ENCODE data around the gene AKAP8.
"Not testable (repeated sequence)": the region's sequence is repeated elsewhere in the genome, so short reads cannot be mapped to it uniquely, and the experiment has no call there.

Gene AKAP8

GRCh38 chr19:15418579-15419412 lies 39.2 kb upstream of the AKAP8 start, which contains the start of gene AKAP8L:
Gene AKAP8L (minus strand): TSS chr19:15418988. CDS start chr19:15418923, 65 bp downstream.
- H3K27me3 ChIP-seq (ENCODE audit: insufficient read depth, poor library complexity, severe bottlenecking), result no peaks in the 10 kb centered on the region
- DNase-seq (ENCODE audit: low spot score) (peak; percentile 99), ATAC-seq (ENCODE audit: low read depth) (peak; percentile 96)
- H3K9me3 ChIP-seq (ENCODE audit: severe bottlenecking), result peaks cover 4% of the 10 kb centered on the region
- H3K4me3 ChIP-seq (ENCODE audit: severe bottlenecking), result peak within 1 kb of the TSS; percentile 78
- no peaks in the 10 kb centered on the region for H3K4me1 ChIP-seq (ENCODE audit: insufficient read depth, poor library complexity, severe bottlenecking)
- TF ChIP-seq, protein P1, sequence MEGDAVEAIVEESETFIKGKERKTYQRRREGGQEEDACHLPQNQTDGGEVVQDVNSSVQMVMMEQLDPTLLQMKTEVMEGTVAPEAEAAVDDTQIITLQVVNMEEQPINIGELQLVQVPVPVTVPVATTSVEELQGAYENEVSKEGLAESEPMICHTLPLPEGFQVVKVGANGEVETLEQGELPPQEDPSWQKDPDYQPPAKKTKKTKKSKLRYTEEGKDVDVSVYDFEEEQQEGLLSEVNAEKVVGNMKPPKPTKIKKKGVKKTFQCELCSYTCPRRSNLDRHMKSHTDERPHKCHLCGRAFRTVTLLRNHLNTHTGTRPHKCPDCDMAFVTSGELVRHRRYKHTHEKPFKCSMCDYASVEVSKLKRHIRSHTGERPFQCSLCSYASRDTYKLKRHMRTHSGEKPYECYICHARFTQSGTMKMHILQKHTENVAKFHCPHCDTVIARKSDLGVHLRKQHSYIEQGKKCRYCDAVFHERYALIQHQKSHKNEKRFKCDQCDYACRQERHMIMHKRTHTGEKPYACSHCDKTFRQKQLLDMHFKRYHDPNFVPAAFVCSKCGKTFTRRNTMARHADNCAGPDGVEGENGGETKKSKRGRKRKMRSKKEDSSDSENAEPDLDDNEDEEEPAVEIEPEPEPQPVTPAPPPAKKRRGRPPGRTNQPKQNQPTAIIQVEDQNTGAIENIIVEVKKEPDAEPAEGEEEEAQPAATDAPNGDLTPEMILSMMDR (IDR thresholded peaks at IDR 0.05; ENCODE audit: poor library complexity, severe bottlenecking), result peak; percentile 75
- peak within 1 kb of the TSS; percentile 51 for H3K27ac ChIP-seq (ENCODE audit: poor library complexity, severe bottlenecking)
- H3K36me3 ChIP-seq (ENCODE audit: low read depth), result peaks cover 32% of the 10 kb centered on the region

- DNase-seq (ENCODE audit: low spot score), result no peak
- peaks cover 27% of the 10 kb centered on the region for H3K36me3 ChIP-seq (ENCODE audit: low read depth)
- H3K4me3 ChIP-seq (ENCODE audit: severe bottlenecking), result peak overlapping the region; percentile 78
- H3K27ac ChIP-seq (ENCODE audit: poor library complexity, severe bottlenecking), result peak overlapping the region; percentile 51
- H3K9me3 ChIP-seq (ENCODE audit: severe bottlenecking), result peaks cover 1% of the 10 kb centered on the region
- H3K27me3 ChIP-seq (ENCODE audit: insufficient read depth, poor library complexity, severe bottlenecking), result no peaks in the 10 kb centered on the region
- TF ChIP-seq, protein P1 (IDR thresholded peaks at IDR 0.05; ENCODE audit: poor library complexity, severe bottlenecking), result no peak
- no peaks in the 10 kb centered on the region for H3K4me1 ChIP-seq (ENCODE audit: insufficient read depth, poor library complexity, severe bottlenecking)
- no peak for ATAC-seq (ENCODE audit: low read depth)
Measured at GRCh38 chr19:15418231-15418578, 38.6 kb upstream of the AKAP8 start.

GRCh38 chr19:15417699-15418098 lies 38.1 kb upstream of the AKAP8 start:
- DNase-seq (ENCODE audit: low spot score), result no peak
- Histone ChIP-seq H3K9me3 (ENCODE audit: severe bottlenecking) (no peaks in the 10 kb centered on the region), H3K27ac (ENCODE audit: poor library complexity, severe bottlenecking) (peak overlapping the region; percentile 51), H3K27me3 (ENCODE audit: insufficient read depth, poor library complexity, severe bottlenecking) (no peaks in the 10 kb centered on the region), H3K4me1 (ENCODE audit: insufficient read depth, poor library complexity, severe bottlenecking) (no peaks in the 10 kb centered on the region), H3K4me3 (ENCODE audit: severe bottlenecking) (peak overlapping the region; percentile 78), H3K36me3 (ENCODE audit: low read depth) (peaks cover 28% of the 10 kb centered on the region)
- no peak for ATAC-seq (ENCODE audit: low read depth)
- TF ChIP-seq, protein P1 (IDR thresholded peaks at IDR 0.05; ENCODE audit: poor library complexity, severe bottlenecking), result no peak

- ATAC-seq (ENCODE audit: low read depth) (no peak), DNase-seq (ENCODE audit: low spot score) (peak; percentile 2)
- peaks cover 67% of the 10 kb centered on the region for H3K36me3 ChIP-seq (ENCODE audit: low read depth)
- no peak overlapping the region for H3K4me3 ChIP-seq (ENCODE audit: severe bottlenecking)
- no peak overlapping the region for H3K27ac ChIP-seq (ENCODE audit: poor library complexity, severe bottlenecking)
- no peaks in the 10 kb centered on the region for H3K27me3 ChIP-seq (ENCODE audit: insufficient read depth, poor library complexity, severe bottlenecking)
- H3K4me1 ChIP-seq (ENCODE audit: insufficient read depth, poor library complexity, severe bottlenecking), result no peaks in the 10 kb centered on the region
- no peaks in the 10 kb centered on the region for H3K9me3 ChIP-seq (ENCODE audit: severe bottlenecking)
- TF ChIP-seq, protein P1 (IDR thresholded peaks at IDR 0.05; ENCODE audit: poor library complexity, severe bottlenecking), result no peak
Measured at GRCh38 chr19:15412832-15413231, 33.2 kb upstream of the AKAP8 start.

DNA sequence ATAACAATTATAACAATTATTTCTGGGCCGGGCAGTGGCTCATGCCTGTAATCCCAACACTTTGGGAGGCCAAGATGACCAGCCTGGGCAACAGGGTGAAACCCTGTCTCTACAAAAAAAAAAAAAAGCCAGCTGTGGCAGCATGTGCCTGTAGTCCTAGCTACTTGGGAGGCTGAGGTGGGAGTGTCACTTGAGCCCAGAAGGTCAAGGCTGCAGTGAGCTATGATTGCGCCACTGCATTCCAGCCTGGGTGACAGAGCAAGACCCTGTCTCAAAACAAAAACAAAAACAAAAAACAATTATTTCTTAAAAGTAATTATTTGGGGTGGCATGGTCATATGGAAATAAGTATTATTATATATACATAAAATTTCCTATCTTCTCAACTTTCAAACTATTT lies 31.8 kb upstream of the AKAP8 start:
- DNase-seq (ENCODE audit: low spot score), result peak; percentile 6
- H3K27ac ChIP-seq (ENCODE audit: poor library complexity, severe bottlenecking); H3K4me3 ChIP-seq (ENCODE audit: severe bottlenecking); H3K9me3 ChIP-seq (ENCODE audit: severe bottlenecking); H3K4me1 ChIP-seq (ENCODE audit: insufficient read depth, poor library complexity, severe bottlenecking); ATAC-seq (ENCODE audit: low read depth); H3K27me3 ChIP-seq (ENCODE audit: insufficient read depth, poor library complexity, severe bottlenecking): not testable (repeated sequence)
- peaks cover 73% of the 10 kb centered on the region for H3K36me3 ChIP-seq (ENCODE audit: low read depth)

Measured in RWPE2 (cell line).